HG03457 (cell line): ENCODE results near the gene WNT2.
"Not testable (repeated sequence)": the region's sequence is repeated elsewhere in the genome, so short reads cannot be mapped to it uniquely, and the experiment has no call there.

ENCODE experiments used
- ATAC-seq: cut with Tn5 transposase; IDR thresholded peaks from one replicate; pipeline ENCODE4 v1.9.1; 2021; ENCODE audit warnings: moderate number of reproducible peaks; ENCODE audit not compliant: unreplicated experiment

The WNT2 gene

GRCh38 chr7:117312593-117313580, 10.0 kb downstream of the WNT2 start:
- ATAC-seq, result no peak

DNA sequence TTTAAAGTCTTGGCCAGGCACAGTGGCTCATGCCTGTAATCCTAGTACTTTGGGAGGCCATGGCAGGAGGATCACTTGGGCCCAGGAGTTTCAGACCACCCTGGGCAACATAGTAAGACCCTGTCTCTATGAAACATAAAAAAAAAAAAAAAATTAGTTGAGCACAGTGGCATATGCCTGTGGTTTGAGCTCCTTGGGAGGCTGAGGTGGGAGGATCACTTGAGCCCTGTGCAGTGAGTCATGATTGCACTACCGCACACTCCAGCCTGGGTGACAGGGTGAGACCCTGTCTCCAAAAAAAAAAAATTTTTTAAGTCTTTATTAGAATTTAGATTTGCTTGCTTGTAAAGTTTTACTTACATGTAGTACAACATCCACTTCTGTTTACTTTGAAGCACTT, 14.0 kb downstream of the WNT2 start:
- ATAC-seq, result no peak

DNA sequence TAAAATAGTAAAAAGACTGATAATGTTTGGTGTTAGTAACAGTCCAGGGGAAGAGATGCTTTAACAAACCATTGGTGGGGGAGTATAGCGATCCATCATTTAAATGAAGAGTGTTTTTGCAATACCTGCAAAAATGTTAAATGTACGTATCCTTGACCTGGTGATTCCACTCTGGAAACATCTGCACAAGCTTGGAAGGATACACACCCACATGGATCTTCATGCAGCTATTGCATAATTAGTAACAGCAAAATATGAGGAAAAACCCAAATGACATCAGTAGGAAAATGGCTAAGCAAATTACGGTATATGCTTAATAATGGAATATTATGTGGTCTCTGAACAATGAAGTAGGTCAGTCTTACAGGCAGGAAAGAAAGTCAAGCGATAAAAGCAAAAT, 20.5 kb downstream of the WNT2 start:
- ATAC-seq, result no peak

DNA sequence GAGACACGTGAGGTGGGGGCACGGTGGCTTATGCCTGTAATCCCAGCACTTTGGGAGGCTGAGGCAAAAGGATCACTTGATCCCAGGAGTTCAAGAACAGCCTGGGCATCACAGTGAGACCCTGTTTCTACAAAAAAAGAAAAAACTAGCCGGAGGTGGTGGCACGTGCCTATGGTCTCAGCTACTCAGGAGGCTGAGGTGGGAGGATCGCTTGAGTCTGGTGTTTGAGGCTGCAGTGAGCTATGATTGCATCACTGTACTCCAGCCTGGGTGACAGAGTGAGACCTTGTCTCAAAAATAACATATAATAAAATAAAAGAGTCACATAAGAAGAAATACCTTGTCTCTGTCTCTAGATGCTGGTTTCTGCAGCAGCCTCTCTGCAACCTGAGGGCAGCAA, 22.4 kb downstream of the WNT2 start:
- not testable (repeated sequence) for ATAC-seq

- no peak for ATAC-seq
Measured at GRCh38 chr7:117297606-117298005, 25.3 kb downstream of the WNT2 start.

GRCh38 chr7:117296066-117296465, 26.8 kb downstream of the WNT2 start:
- ATAC-seq, result no peak

DNA sequence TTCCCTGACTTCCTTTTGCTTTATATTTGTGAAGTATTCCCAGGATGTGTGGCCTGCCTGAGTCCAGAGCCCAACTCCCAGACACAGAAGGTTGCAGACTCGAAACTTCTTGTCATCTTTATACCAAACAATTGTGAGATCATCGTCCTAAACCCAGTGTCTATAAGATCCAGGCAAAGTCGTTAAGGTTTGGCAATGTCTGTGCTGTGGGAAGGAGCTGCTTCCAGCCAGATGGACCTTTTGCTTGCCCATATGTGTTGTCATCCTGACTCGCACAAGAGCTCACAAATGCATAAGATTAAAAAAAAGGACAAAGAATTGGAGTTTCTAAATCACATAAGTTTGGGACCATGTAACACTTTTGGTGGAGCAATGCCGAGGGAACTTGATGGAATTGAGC, 37.0 kb downstream of the WNT2 start:
- ATAC-seq, result no peak

DNA sequence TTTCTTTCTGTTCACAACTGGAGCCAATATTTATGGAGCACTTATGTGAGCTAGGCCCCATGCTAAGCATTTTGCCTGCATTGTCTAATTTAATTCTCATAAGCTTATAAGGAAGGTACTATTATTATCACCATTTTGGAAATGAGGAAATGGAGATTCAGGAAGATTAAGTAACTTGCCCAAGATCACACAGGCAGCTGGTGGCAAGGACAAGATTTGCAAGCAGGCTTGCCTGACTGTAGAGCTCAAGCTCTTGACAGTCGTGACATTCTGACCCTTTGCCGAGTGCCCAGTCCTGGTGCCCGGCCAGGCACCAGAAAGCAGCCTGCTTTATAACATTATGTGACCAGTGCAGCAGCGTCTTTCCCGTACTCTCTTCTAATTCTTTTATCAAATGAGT, 38.2 kb downstream of the WNT2 start:
- ATAC-seq, result no peak

GRCh38 chr7:117283779-117284178, 39.1 kb downstream of the WNT2 start:
- no peak for ATAC-seq

DNA sequence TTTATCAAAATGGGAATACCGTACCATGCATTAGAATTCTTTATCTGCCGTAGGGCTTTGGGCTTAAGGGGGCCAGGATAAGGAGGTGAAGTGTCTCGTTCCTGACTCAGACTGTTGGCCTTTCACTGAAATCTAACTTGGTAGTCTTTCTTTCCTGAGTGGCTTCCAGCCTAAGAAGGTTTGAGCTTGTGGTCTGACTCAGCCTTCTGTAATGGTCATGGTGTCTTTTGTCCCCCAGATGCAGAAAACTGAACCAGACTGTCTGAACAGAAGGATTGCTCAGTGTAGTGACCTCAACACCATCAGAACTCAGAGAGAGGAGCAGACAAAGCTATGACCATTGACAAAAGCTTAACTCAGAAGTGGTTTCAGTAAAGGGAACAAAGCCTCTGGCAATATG, 39.5 kb downstream of the WNT2 start:
- ATAC-seq, result no peak

DNA sequence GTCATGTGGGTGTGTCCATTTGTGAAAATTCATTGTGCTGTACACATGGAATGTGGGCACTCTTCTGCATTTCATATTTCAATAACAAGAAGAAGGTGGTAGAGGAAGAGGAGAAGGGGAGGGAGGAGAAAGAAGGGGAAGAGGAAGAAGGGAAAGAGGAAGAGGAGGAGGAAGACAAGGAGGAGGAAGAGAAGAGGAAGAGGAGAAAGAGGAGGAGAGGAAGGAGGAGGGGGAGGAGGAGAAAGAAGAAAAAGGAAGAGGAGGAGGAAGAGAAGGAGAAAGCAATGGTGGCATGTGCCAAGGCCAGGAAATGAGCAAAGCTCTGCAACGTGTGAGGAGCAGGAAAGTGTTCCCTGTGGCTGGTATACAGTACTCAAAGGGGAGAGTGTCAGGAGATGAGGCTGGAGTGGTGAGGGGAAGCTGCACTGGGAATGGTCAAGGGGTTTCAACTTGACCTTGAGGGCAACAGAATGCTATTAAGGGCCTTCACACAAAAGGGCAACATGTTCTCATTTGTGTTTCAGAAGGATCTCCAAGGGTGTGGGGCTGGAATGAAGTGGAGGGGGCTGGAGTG, 40.5 kb downstream of the WNT2 start:
- ATAC-seq, result no peak

DNA sequence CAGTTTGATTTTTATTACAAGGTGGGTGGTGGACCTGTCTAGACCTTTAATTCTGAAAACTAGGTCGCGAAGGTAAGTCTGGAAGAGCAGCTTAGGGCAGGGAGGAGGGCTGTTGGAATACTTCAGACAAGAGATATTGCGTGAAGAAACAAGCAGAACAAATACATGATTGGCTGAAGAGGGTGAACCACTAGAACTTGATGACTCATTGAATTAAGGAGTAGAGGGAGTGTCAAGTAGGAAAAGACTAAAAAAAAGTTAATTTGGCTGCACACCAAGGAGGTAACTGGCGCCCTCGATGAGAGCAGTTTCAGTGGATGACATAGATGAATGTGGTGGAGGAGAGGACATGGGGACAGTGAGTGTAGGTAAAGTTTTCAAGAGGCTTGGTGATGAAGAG, 41.3 kb downstream of the WNT2 start:
- no peak for ATAC-seq

DNA sequence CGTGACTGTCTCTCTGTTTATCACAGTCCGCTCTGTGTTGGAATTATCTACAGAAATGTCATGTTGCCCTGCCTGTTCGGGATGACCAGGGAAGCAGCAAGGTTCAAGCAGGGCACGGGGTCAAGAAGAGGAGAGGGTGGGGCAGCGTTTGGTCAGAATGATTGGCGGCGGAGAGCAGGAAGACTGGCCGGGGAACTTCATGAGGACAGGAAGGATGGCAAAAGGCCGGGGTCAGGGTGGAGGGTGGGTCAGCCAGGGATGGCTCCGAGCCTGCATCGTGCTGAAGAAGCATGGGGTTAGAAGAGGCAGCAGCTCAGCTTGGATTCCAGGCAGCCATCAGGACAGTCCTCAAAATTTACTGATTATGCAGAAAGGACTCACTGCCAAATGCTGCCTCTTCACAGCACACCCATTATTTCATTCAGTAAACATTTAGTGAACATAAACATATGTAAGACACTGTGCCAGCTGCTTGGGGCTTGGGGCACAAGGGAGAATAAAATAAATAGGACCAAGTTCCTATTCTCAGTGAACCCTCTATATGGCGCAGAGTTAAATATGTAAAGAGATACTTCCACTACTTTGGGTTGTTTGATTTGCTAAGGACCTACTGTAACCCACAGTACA, 42.8 kb downstream of the WNT2 start:
- ATAC-seq, result no peak

- ATAC-seq, result no peak
Measured at GRCh38 chr7:117279203-117279602, 43.7 kb downstream of the WNT2 start.

GRCh38 chr7:117278040-117278439, 44.8 kb downstream of the WNT2 start:
- no peak for ATAC-seq

GRCh38 chr7:117277576-117277975, 45.3 kb downstream of the WNT2 start:
- ATAC-seq, result no peak

DNA sequence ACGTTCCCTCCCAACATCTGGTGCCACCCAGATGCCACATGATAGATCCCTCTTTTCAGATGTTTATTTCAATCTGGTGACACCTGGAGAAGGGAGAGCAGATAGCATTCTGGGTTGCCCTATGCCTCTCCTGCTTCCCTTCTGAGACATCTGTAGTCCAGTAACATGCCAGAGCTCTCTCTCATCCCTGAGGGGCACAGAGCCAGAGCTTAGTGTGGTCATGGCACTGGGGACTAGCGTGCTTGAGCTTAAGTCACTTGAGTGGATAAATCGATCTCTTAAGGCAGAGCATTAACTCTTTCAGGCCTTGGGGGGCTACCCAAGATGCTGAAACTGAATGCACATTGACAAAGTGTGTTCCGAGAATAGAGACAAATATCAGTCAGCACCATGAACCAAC, 47.9 kb downstream of the WNT2 start:
- no peak for ATAC-seq

- no peak for ATAC-seq
Measured at GRCh38 chr7:117273814-117274225, 49.0 kb downstream of the WNT2 start.

- ATAC-seq, result no peak
Measured at GRCh38 chr7:117273325-117273724, 49.5 kb downstream of the WNT2 start.

GRCh38 chr7:117272017-117272759, 50.7 kb downstream of the WNT2 start:
- no peak for ATAC-seq

GRCh38 chr7:117271566-117271965, 51.3 kb downstream of the WNT2 start:
- no peak for ATAC-seq
